Stimulated activated CD4-positive, alpha-beta T cell treated with anti-CD3 and anti-CD28 coated beads, Interleukin-1b, Interleukin-23, amount 100 ng/mL, for 24 hours (primary cell): Measurements from ENCODE around the gene STXBP2.
A peak's percentile ranks its signal among the peaks of the same experiment; 100 is the strongest.

Source experiments
- DNase-seq, 4 experiments: peaks; one replicate each; pipeline ENCODE4 v3.0.0-alpha.2; 2020; ENCODE audit warnings: low read depth in 4 of 4, low spot score in 1 of 4

The STXBP2 gene

GRCh38 chr19:7612282-7613274 is 24.3 kb upstream of the STXBP2 start:
- no peak for DNase-seq

GRCh38 chr19:7614859-7615741 is 21.8 kb upstream of the STXBP2 start:
- DNase-seq = no peak

GRCh38 chr19:7617172-7617571 is 19.7 kb upstream of the STXBP2 start:
- DNase-seq = no peak

GRCh38 chr19:7617735-7618134 is 19.2 kb upstream of the STXBP2 start:
- DNase-seq = no peak

GRCh38 chr19:7618348-7618747 is 18.6 kb upstream of the STXBP2 start:
- DNase-seq = no peak

- no peak for DNase-seq
Observed at GRCh38 chr19:7618771-7619510, 18.0 kb upstream of the STXBP2 start.

- DNase-seq = no peak
Observed at GRCh38 chr19:7619671-7620441, 17.1 kb upstream of the STXBP2 start.

GRCh38 chr19:7620442-7621412 is 16.2 kb upstream of the STXBP2 start:
- no peak for DNase-seq

GRCh38 chr19:7622933-7623685 is 13.8 kb upstream of the STXBP2 start:
- DNase-seq = no peak

- no peak for DNase-seq
Observed at GRCh38 chr19:7623725-7624603, 12.9 kb upstream of the STXBP2 start.

- no peak for DNase-seq
Observed at GRCh38 chr19:7624810-7625209, 12.1 kb upstream of the STXBP2 start.

GRCh38 chr19:7625763-7626372 is 11.0 kb upstream of the STXBP2 start:
- DNase-seq = no peak

- DNase-seq = no peak
Observed at GRCh38 chr19:7627166-7627565, 9.7 kb upstream of the STXBP2 start.

- DNase-seq = no peak
Observed at GRCh38 chr19:7628589-7629311, 8.2 kb upstream of the STXBP2 start.

GRCh38 chr19:7629347-7630054 is 7.4 kb upstream of the STXBP2 start, which contains the start of the genes PET100 and XAB2:
TSS of gene PET100 (plus strand) at chr19:7629793. CDS start at chr19:7629834, 41 bp downstream.
TSS of gene XAB2 (minus strand) at chr19:7629545. CDS start at chr19:7629527, 18 bp downstream.
- DNase-seq = peak; percentile 74 to 91 (median 84)

GRCh38 chr19:7631577-7631976 is 5.3 kb upstream of the STXBP2 start:
- no peak for DNase-seq
